ENCODE results near the gene SRD5A1. TPM values are rescaled to one million over a fixed set of nuclear protein-coding genes. Genes with fewer than 3 reads are reported as not detected.

Gene SRD5A1
- total RNA-seq, 3 donors from 2014 or later (not counting 1 experiment from before 2014, with no cell fraction given), result 6.5 to 11.0 (median 7.8) TPM

GRCh38 chr5:6699357-6699756 lies 66.1 kb downstream of the SRD5A1 start:
- Mint-ChIP-seq H3K4me1 (no peaks in the 10 kb centered on the region), H3K36me3 (no peaks in the 10 kb centered on the region), H3K4me3 (no peak overlapping the region), H3K9me3 (no peaks in the 10 kb centered on the region), H3K27me3 (ENCODE audit: low read depth in 2 of 2) (peaks cover 32 to 50% of the 10 kb centered on the region in 2 donors), H3K27ac (no peak overlapping the region)
- no peak overlapping the region for H3K27ac ChIP-seq (ENCODE audit: low read length)
- WGBS (ENCODE audit: insufficient coverage), result 67% methylated on average over 1 of the region's 1 CpG
- no peaks in the 10 kb centered on the region for H3K9me3 ChIP-seq (ENCODE audit: control insufficient read depth, insufficient read depth, low read length)
- no peak for TF ChIP-seq CTCF (IDR thresholded peaks at IDR 0.05)
- H3K4me1 ChIP-seq (ENCODE audit: control insufficient read depth, insufficient read depth, low read length), result no peaks in the 10 kb centered on the region
- DNase-seq (no peak), ATAC-seq (no peak)
- intact Hi-C loops (cut with micrococcal nuclease), result no loop called here
- peaks cover 20% of the 10 kb centered on the region for H3K27me3 ChIP-seq (ENCODE audit: control insufficient read depth, insufficient read depth, low read length)
- H3K36me3 ChIP-seq (ENCODE audit: control insufficient read depth, insufficient read depth, low read length), result no peaks in the 10 kb centered on the region
- no peak overlapping the region for H3K4me3 ChIP-seq (ENCODE audit: low read length)

- Mint-ChIP-seq H3K27ac (no peak overlapping the region), H3K4me3 (no peak overlapping the region), H3K9me3 (no peaks in the 10 kb centered on the region), H3K27me3 (ENCODE audit: low read depth in 2 of 2) (peaks cover 36 to 50% of the 10 kb centered on the region in 2 donors), H3K4me1 (no peaks in the 10 kb centered on the region), H3K36me3 (no peaks in the 10 kb centered on the region)
- ATAC-seq (no peak), DNase-seq (no peak)
- Histone ChIP-seq H3K4me1 (ENCODE audit: control insufficient read depth, insufficient read depth, low read length) (no peaks in the 10 kb centered on the region), H3K27me3 (ENCODE audit: control insufficient read depth, insufficient read depth, low read length) (peaks cover 16% of the 10 kb centered on the region), H3K9me3 (ENCODE audit: control insufficient read depth, insufficient read depth, low read length) (no peaks in the 10 kb centered on the region), H3K27ac (ENCODE audit: low read length) (no peak overlapping the region), H3K4me3 (ENCODE audit: low read length) (no peak overlapping the region), H3K36me3 (ENCODE audit: control insufficient read depth, insufficient read depth, low read length) (no peaks in the 10 kb centered on the region)
- WGBS (ENCODE audit: insufficient coverage), result 63% methylated on average over 11 of the region's 11 CpGs
- intact Hi-C loops (cut with micrococcal nuclease), result no loop called here
- TF ChIP-seq CTCF (IDR thresholded peaks at IDR 0.05), result no peak
These were observed 66.9 kb downstream of the SRD5A1 start for GRCh38 chr5:6700074-6700684.

DNA sequence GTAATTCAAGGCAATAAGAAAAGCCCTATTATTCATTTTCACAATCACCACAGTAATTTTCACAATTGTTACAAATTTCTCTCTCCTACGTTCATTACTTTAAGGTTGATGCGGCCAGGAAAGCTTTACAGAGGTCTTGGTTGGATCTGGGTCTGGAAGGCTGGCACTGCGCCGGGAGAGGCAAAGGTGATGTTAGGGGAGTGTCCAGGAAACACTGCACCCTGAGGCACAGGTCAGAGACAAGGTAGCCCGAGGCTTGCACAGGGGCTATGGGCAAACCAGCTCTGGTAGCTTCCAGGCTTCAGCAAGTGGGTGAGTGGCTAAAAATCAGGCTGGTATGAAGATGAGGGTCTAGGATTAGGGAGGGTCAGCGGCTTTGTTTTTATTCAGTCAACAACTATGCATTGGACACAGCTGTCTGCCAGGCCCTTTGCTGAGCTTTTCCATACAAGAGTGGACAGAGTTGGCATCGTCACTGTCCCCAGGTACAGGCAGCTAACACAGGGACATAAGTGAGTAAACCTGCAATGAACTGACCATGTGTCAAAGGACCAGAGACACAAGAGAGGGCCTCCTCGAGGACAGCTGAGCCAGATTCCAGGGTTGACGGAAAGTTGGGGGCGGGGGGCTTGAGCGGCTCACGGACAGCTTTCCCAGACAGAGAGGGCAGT lies 67.6 kb downstream of the SRD5A1 start:
- Histone ChIP-seq H3K27ac (ENCODE audit: low read length) (no peak overlapping the region), H3K27me3 (ENCODE audit: control insufficient read depth, insufficient read depth, low read length) (peaks cover 12% of the 10 kb centered on the region), H3K9me3 (ENCODE audit: control insufficient read depth, insufficient read depth, low read length) (no peaks in the 10 kb centered on the region), H3K4me3 (ENCODE audit: low read length) (no peak overlapping the region), H3K4me1 (ENCODE audit: control insufficient read depth, insufficient read depth, low read length) (no peaks in the 10 kb centered on the region), H3K36me3 (ENCODE audit: control insufficient read depth, insufficient read depth, low read length) (no peaks in the 10 kb centered on the region)
- Mint-ChIP-seq H3K4me3 (no peak overlapping the region), H3K27ac (no peak overlapping the region), H3K27me3 (ENCODE audit: low read depth in 2 of 2) (peaks cover 38 to 50% of the 10 kb centered on the region in 2 donors), H3K9me3 (no peaks in the 10 kb centered on the region), H3K36me3 (no peaks in the 10 kb centered on the region), H3K4me1 (no peaks in the 10 kb centered on the region)
- 83% methylated on average over 12 of the region's 12 CpGs for WGBS (ENCODE audit: insufficient coverage)
- DNase-seq (no peak), ATAC-seq (no peak)
- no peak for TF ChIP-seq CTCF (IDR thresholded peaks at IDR 0.05)
- intact Hi-C loops (cut with micrococcal nuclease), result no loop called here
